ENCODE measurements around the gene RLIM.

The RLIM gene

GRCh38 chrX:74540635-74541249 lies 73.7 kb downstream of the RLIM start:
- H3K9me2 ChIP-seq (replicated peaks; ENCODE audit: insufficient read depth, low read length) = no peaks in the 10 kb centered on the region
- no peak overlapping the region for H2AFZ ChIP-seq (ENCODE audit: low read length)
- no peaks in the 10 kb centered on the region for H3K9me3 ChIP-seq (replicated peaks; ENCODE audit: insufficient read depth, low read length)
- H3K9ac ChIP-seq (ENCODE audit: low read length) = no peak overlapping the region
- no peaks in the 10 kb centered on the region for H3K36me3 ChIP-seq (replicated peaks; ENCODE audit: insufficient read depth, low read length)
- no peaks in the 10 kb centered on the region for H3F3A ChIP-seq (ENCODE audit: insufficient read depth, low read length)
- DNase-seq = no peak
- H3K79me2 ChIP-seq (ENCODE audit: low read length) = no peaks in the 10 kb centered on the region
- no peak overlapping the region for H3K4me3 ChIP-seq (ENCODE audit: low read length)
- no peaks in the 10 kb centered on the region for H3K27me3 ChIP-seq (replicated peaks; ENCODE audit: insufficient read depth, low read length)
- H4K20me1 ChIP-seq (ENCODE audit: insufficient read depth, low read length) = no peaks in the 10 kb centered on the region
- H3K4me2 ChIP-seq (ENCODE audit: low read depth, low read length) = no peak overlapping the region
- H3K27ac ChIP-seq (ENCODE audit: low read length) = no peak overlapping the region
- H3K4me1 ChIP-seq (ENCODE audit: low read length) = no peaks in the 10 kb centered on the region
- no peak for TF ChIP-seq EZH2phosphoT487 (IDR thresholded peaks at IDR 0.05; ENCODE audit: low read length)
- TF ChIP-seq EZH2 (optimal IDR thresholded peaks at IDR 0.05; ENCODE audit: low read depth, low read length) = no peak
- no peak for TF ChIP-seq CTCF (IDR thresholded peaks at IDR 0.05; ENCODE audit: low read length)

- H3K27me3 ChIP-seq (replicated peaks; ENCODE audit: insufficient read depth, low read length) = no peaks in the 10 kb centered on the region
- no peaks in the 10 kb centered on the region for H3K9me2 ChIP-seq (replicated peaks; ENCODE audit: insufficient read depth, low read length)
- no peaks in the 10 kb centered on the region for H3K36me3 ChIP-seq (replicated peaks; ENCODE audit: insufficient read depth, low read length)
- no peaks in the 10 kb centered on the region for H3K79me2 ChIP-seq (ENCODE audit: low read length)
- peak overlapping the region; percentile 72; the same call in 1 of the 2 replicates for H3K4me2 ChIP-seq (ENCODE audit: low read depth, low read length)
- peak overlapping the region; percentile 63 for H3K4me3 ChIP-seq (ENCODE audit: low read length)
- peak overlapping the region; percentile 51; the same call in 1 of the 2 replicates for H3K9ac ChIP-seq (ENCODE audit: low read length)
- DNase-seq = no peak
- no peaks in the 10 kb centered on the region for H3K4me1 ChIP-seq (ENCODE audit: low read length)
- TF ChIP-seq CTCF (IDR thresholded peaks at IDR 0.05; ENCODE audit: low read length) (no peak), EZH2 (optimal IDR thresholded peaks at IDR 0.05; ENCODE audit: low read depth, low read length) (no peak), EZH2phosphoT487 (IDR thresholded peaks at IDR 0.05; ENCODE audit: low read length) (no peak)
- no peaks in the 10 kb centered on the region for H4K20me1 ChIP-seq (ENCODE audit: insufficient read depth, low read length)
- peak overlapping the region; percentile 65 for H2AFZ ChIP-seq (ENCODE audit: low read length)
- H3F3A ChIP-seq (ENCODE audit: insufficient read depth, low read length) = no peaks in the 10 kb centered on the region
- H3K9me3 ChIP-seq (replicated peaks; ENCODE audit: insufficient read depth, low read length) = no peaks in the 10 kb centered on the region
- no peak overlapping the region for H3K27ac ChIP-seq (ENCODE audit: low read length)
Measured at GRCh38 chrX:74536832-74537371, 77.5 kb downstream of the RLIM start.

- Histone ChIP-seq H3K27ac (ENCODE audit: low read length) (peak overlapping the region; percentile 22; the same call in 1 of the 2 replicates), H3K27me3 (replicated peaks; ENCODE audit: insufficient read depth, low read length) (no peaks in the 10 kb centered on the region), H3K9ac (ENCODE audit: low read length) (peak overlapping the region; percentile 51), H3K4me2 (ENCODE audit: low read depth, low read length) (peak overlapping the region; percentile 72), H3K9me3 (replicated peaks; ENCODE audit: insufficient read depth, low read length) (no peaks in the 10 kb centered on the region), H3K4me1 (ENCODE audit: low read length) (no peaks in the 10 kb centered on the region), H2AFZ (ENCODE audit: low read length) (peak overlapping the region; percentile 65), H3K36me3 (replicated peaks; ENCODE audit: insufficient read depth, low read length) (no peaks in the 10 kb centered on the region), H3K79me2 (ENCODE audit: low read length) (no peaks in the 10 kb centered on the region), H4K20me1 (ENCODE audit: insufficient read depth, low read length) (no peaks in the 10 kb centered on the region), H3F3A (ENCODE audit: insufficient read depth, low read length) (no peaks in the 10 kb centered on the region), H3K4me3 (ENCODE audit: low read length) (peak overlapping the region; percentile 63), H3K9me2 (replicated peaks; ENCODE audit: insufficient read depth, low read length) (no peaks in the 10 kb centered on the region)
- TF ChIP-seq CTCF (IDR thresholded peaks at IDR 0.05; ENCODE audit: low read length) (peak; percentile 30), EZH2phosphoT487 (IDR thresholded peaks at IDR 0.05; ENCODE audit: low read length) (no peak), EZH2 (optimal IDR thresholded peaks at IDR 0.05; ENCODE audit: low read depth, low read length) (no peak)
- peak; percentile 57 for DNase-seq
Measured at GRCh38 chrX:74536152-74536831, 78.1 kb downstream of the RLIM start.
